Mesenchymal stem cell (in vitro differentiated cells and primary cell): ENCODE data around the gene MBOAT7.
"Not testable (repeated sequence)": the region's sequence is repeated elsewhere in the genome, so short reads cannot be mapped to it uniquely, and the experiment has no call there.

Experiments used
- DNase-seq: peaks from one replicate; pipeline ENCODE4 v3.0.0-alpha.2; 2013
- H2AFZ ChIP-seq: one replicate; pipeline ENCODE4 v1.6.1; 2013; ENCODE audit warnings: low read depth, mild to moderate bottlenecking, control low read depth, inconsistent platforms, low read length, moderate library complexity
- H2AK5ac ChIP-seq: 2 replicates; pipeline ENCODE4 v1.6.1; 2013; ENCODE audit warnings: low read length, moderate library complexity, mild to moderate bottlenecking, inconsistent platforms; ENCODE audit not compliant: severe bottlenecking
- H2BK120ac ChIP-seq: one replicate; pipeline ENCODE4 v1.6.1; 2013; ENCODE audit warnings: low read depth, mild to moderate bottlenecking, inconsistent platforms, low read length, moderate library complexity
- H2BK12ac ChIP-seq, 2 experiments: one replicate each; pipeline ENCODE4 v1.6.1; 2013; ENCODE audit warnings: inconsistent platforms in 2 of 2, low read length in 2 of 2, mild to moderate bottlenecking in 2 of 2, moderate library complexity in 2 of 2, control low read depth in 1 of 2
- H2BK15ac ChIP-seq: one replicate; pipeline ENCODE4 v1.6.1; 2013; ENCODE audit warnings: mild to moderate bottlenecking, low read depth, inconsistent platforms; ENCODE audit not compliant: poor library complexity, severe bottlenecking
- H2BK5ac ChIP-seq: 2 replicates; pipeline ENCODE4 v1.6.1; 2013; ENCODE audit warnings: low read depth, mild to moderate bottlenecking, low read length, control low read depth, inconsistent platforms; ENCODE audit not compliant: poor library complexity, severe bottlenecking
- H3K14ac ChIP-seq, 2 experiments: one replicate each; pipeline ENCODE4 v1.6.1; 2013; ENCODE audit warnings: inconsistent platforms in 2 of 2, low read length in 2 of 2, control low read depth in 1 of 2, mild to moderate bottlenecking in 1 of 2, moderate library complexity in 1 of 2
- H3K18ac ChIP-seq, 2 experiments: one replicate each; pipeline ENCODE4 v1.6.1; 2013; ENCODE audit warnings: inconsistent platforms in 2 of 2, low read length in 2 of 2, control low read depth in 1 of 2, low read depth in 1 of 2, mild to moderate bottlenecking in 1 of 2
- H3K23ac ChIP-seq, 2 experiments: one replicate each; pipeline ENCODE4 v1.6.1; 2013; ENCODE audit warnings: inconsistent platforms in 2 of 2, low read length in 2 of 2, mild to moderate bottlenecking in 2 of 2, moderate library complexity in 2 of 2, control low read depth in 1 of 2
- H3K27ac ChIP-seq: 2 replicates; pipeline ENCODE4 v1.5.1; 2013; ENCODE audit warnings: mild to moderate bottlenecking, moderate library complexity, low read length, control low read depth, inconsistent platforms; ENCODE audit not compliant: poor library complexity, severe bottlenecking
- H3K27me3 ChIP-seq, 2 experiments: 2 replicates each; pipeline versions ENCODE4 v1.6.1 to v1.7.0; 2013; ENCODE audit warnings: low read length in 2 of 2, mild to moderate bottlenecking in 2 of 2, moderate library complexity in 2 of 2, control low read depth in 1 of 2, inconsistent platforms in 1 of 2; ENCODE audit not compliant: control insufficient read depth in 1 of 2, insufficient read depth in 1 of 2
- H3K36me3 ChIP-seq, 2 experiments: 2 replicates each; pipeline versions ENCODE4 v1.6.1 to v1.7.0; 2013; ENCODE audit warnings: low read length in 2 of 2, control low read depth in 1 of 2, inconsistent platforms in 1 of 2, low read depth in 1 of 2, mild to moderate bottlenecking in 1 of 2; ENCODE audit not compliant: insufficient read depth in 2 of 2, control insufficient read depth in 1 of 2
- H3K4ac ChIP-seq, 2 experiments: one replicate each; pipeline ENCODE4 v1.6.1; 2013; ENCODE audit warnings: inconsistent platforms in 2 of 2, low read length in 2 of 2, mild to moderate bottlenecking in 2 of 2, moderate library complexity in 2 of 2, control low read depth in 1 of 2, low read depth in 1 of 2
- H3K4me1 ChIP-seq: 2 replicates; pipeline ENCODE4 v1.6.1; 2013; ENCODE audit warnings: low read depth, low read length, control low read depth; ENCODE audit not compliant: control insufficient read depth, insufficient read depth
- H3K4me2 ChIP-seq: 2 replicates; pipeline ENCODE4 v1.6.1; 2013; ENCODE audit warnings: low read length, mild to moderate bottlenecking, inconsistent platforms; ENCODE audit not compliant: poor library complexity, severe bottlenecking
- H3K4me3 ChIP-seq, 2 experiments: 2 replicates each; pipeline versions ENCODE4 v1.5.1 to v1.7.0; 2013; ENCODE audit warnings: low read length in 2 of 2, mild to moderate bottlenecking in 2 of 2, control low read depth in 1 of 2, low read depth in 1 of 2; ENCODE audit not compliant: insufficient read depth in 1 of 2
- H3K79me1 ChIP-seq: replicated peaks from 2 replicates; pipeline ENCODE4 v1.6.1; 2013; ENCODE audit warnings: mild to moderate bottlenecking, control low read depth, low read length, inconsistent platforms; ENCODE audit not compliant: poor library complexity, severe bottlenecking
- H3K9ac ChIP-seq: 2 replicates; pipeline ENCODE4 v1.7.0; 2013; ENCODE audit warnings: mild to moderate bottlenecking, low read length, moderate library complexity
- H3K9me3 ChIP-seq: 2 replicates; pipeline ENCODE4 v1.7.0; 2013; ENCODE audit warnings: mild to moderate bottlenecking, low read length; ENCODE audit not compliant: control insufficient read depth
- H4K8ac ChIP-seq: one replicate; pipeline ENCODE4 v1.6.1; 2013; ENCODE audit warnings: inconsistent platforms, mild to moderate bottlenecking, low read length, moderate library complexity
- H4K91ac ChIP-seq: one replicate; pipeline ENCODE4 v1.6.1; 2013; ENCODE audit warnings: mild to moderate bottlenecking, low read length, inconsistent platforms
- WGBS: methylation state at CpG from one replicate; pipeline ENCODE4 v1.1.7; 2013; ENCODE audit warnings: mixed read lengths; 5-methylcytosine and 5-hydroxymethylcytosine counted together

Gene MBOAT7

GRCh38 chr19:54214217-54214616, 24.8 kb upstream of the MBOAT7 start:
- Histone ChIP-seq H3K4me1 (peaks cover 40% of the 10 kb centered on the region), H3K36me3 (peaks cover 17 to 21% of the 10 kb centered on the region in 2 experiments), H3K79me1 (peaks cover 19% of the 10 kb centered on the region)
- H3K4ac ChIP-seq, H3K9me3 ChIP-seq, H3K23ac ChIP-seq, H2BK120ac ChIP-seq, H2BK15ac ChIP-seq, H3K27ac ChIP-seq, H2AFZ ChIP-seq, H2BK5ac ChIP-seq, H3K27me3 ChIP-seq, H3K9ac ChIP-seq, H3K4me3 ChIP-seq, H3K14ac ChIP-seq, H3K18ac ChIP-seq, H2BK12ac ChIP-seq, H2AK5ac ChIP-seq, H3K4me2 ChIP-seq, H4K91ac ChIP-seq, DNase-seq, H4K8ac ChIP-seq: not testable (repeated sequence)
- WGBS: 67% methylated on average over 1 of the region's 5 CpGs

GRCh38 chr19:54211235-54211634, 21.9 kb upstream of the MBOAT7 start:
- no peak overlapping the region for H2BK5ac ChIP-seq
- peak overlapping the region; percentile 68 for H3K27ac ChIP-seq
- H4K91ac ChIP-seq: no peak overlapping the region
- no peak overlapping the region for H3K4ac ChIP-seq
- H3K23ac ChIP-seq: no peak overlapping the region
- no peak overlapping the region for H2BK12ac ChIP-seq
- no peaks in the 10 kb centered on the region for H3K9me3 ChIP-seq
- WGBS: 96% methylated on average over 12 of the region's 12 CpGs
- H2BK120ac ChIP-seq: no peak overlapping the region
- peaks cover 43% of the 10 kb centered on the region for H3K4me1 ChIP-seq
- peaks cover 35 to 40% of the 10 kb centered on the region in 2 experiments for H3K36me3 ChIP-seq
- peaks cover 9% of the 10 kb centered on the region for H3K79me1 ChIP-seq
- H3K18ac ChIP-seq: no peak overlapping the region
- H2AFZ ChIP-seq: no peak overlapping the region
- peak overlapping the region; percentile 17 for H3K9ac ChIP-seq
- no peak overlapping the region for H3K4me3 ChIP-seq
- H3K27me3 ChIP-seq: no peaks in the 10 kb centered on the region
- DNase-seq: no peak
- H4K8ac ChIP-seq: no peak overlapping the region
- peak overlapping the region; percentile 9 for H2AK5ac ChIP-seq
- peak overlapping the region; percentile 23 for H2BK15ac ChIP-seq
- H3K4me2 ChIP-seq: peak overlapping the region; percentile 17
- H3K14ac ChIP-seq: no peak overlapping the region

GRCh38 chr19:54209811-54210494, 20.6 kb upstream of the MBOAT7 start:
- H4K91ac ChIP-seq: peak overlapping the region; percentile 43
- H2BK120ac ChIP-seq: no peak overlapping the region
- H3K9ac ChIP-seq: peak overlapping the region; percentile 82
- peak overlapping the region in 1 of 2 experiments; percentile 80 for H2BK12ac ChIP-seq
- no peak overlapping the region for H3K23ac ChIP-seq
- peak overlapping the region; percentile 27 for H4K8ac ChIP-seq
- peak overlapping the region; percentile 82 for H3K27ac ChIP-seq
- peak overlapping the region; percentile 52 to 60 for H3K18ac ChIP-seq
- no peak overlapping the region for H2AK5ac ChIP-seq
- H3K36me3 ChIP-seq: peaks cover 46 to 52% of the 10 kb centered on the region in 2 experiments
- H3K14ac ChIP-seq: no peak overlapping the region
- no peaks in the 10 kb centered on the region for H3K9me3 ChIP-seq
- H2BK15ac ChIP-seq: peak overlapping the region; percentile 6
- H2AFZ ChIP-seq: no peak overlapping the region
- H3K79me1 ChIP-seq: peaks cover 9% of the 10 kb centered on the region
- H3K27me3 ChIP-seq: no peaks in the 10 kb centered on the region
- no peak overlapping the region for H2BK5ac ChIP-seq
- peaks cover 49% of the 10 kb centered on the region for H3K4me1 ChIP-seq
- H3K4me3 ChIP-seq: no peak overlapping the region
- H3K4ac ChIP-seq: peak overlapping the region in 1 of 2 experiments; percentile 49
- peak; percentile 98 for DNase-seq
- 39% methylated on average over 10 of the region's 10 CpGs for WGBS
- H3K4me2 ChIP-seq: peak overlapping the region; percentile 52

- H2AFZ ChIP-seq: no peak overlapping the region
- H3K9ac ChIP-seq: peak overlapping the region; percentile 82
- peak overlapping the region in 1 of 2 experiments; percentile 36 for H3K23ac ChIP-seq
- H3K4me3 ChIP-seq: no peak overlapping the region
- H3K79me1 ChIP-seq: peaks cover 7% of the 10 kb centered on the region
- H3K4me1 ChIP-seq: peaks cover 50% of the 10 kb centered on the region
- DNase-seq: no peak
- H2BK5ac ChIP-seq: no peak overlapping the region
- peak overlapping the region; percentile 30 for H3K27ac ChIP-seq
- H2BK12ac ChIP-seq: peak overlapping the region in 1 of 2 experiments; percentile 74
- H3K36me3 ChIP-seq: peaks cover 50 to 58% of the 10 kb centered on the region in 2 experiments
- peak overlapping the region; percentile 67 for H4K8ac ChIP-seq
- H3K4me2 ChIP-seq: peak overlapping the region; percentile 5
- H3K4ac ChIP-seq: peak overlapping the region in 1 of 2 experiments; percentile 49
- H2BK15ac ChIP-seq: peak overlapping the region; percentile 90
- H2AK5ac ChIP-seq: no peak overlapping the region
- 60% methylated on average over 24 of the region's 24 CpGs for WGBS
- H2BK120ac ChIP-seq: peak overlapping the region; percentile 67
- H3K9me3 ChIP-seq: no peaks in the 10 kb centered on the region
- peak overlapping the region; percentile 52 to 58 for H3K18ac ChIP-seq
- H3K27me3 ChIP-seq: no peaks in the 10 kb centered on the region
- H4K91ac ChIP-seq: peak overlapping the region; percentile 43
- H3K14ac ChIP-seq: peak overlapping the region in 1 of 2 experiments; percentile 24
Measured at GRCh38 chr19:54209058-54209810, 19.9 kb upstream of the MBOAT7 start.
